22Rv1 (cell line): Measurements from ENCODE around the gene HECW1.

ENCODE experiments used
- H3K27ac ChIP-seq: fragments of 450-650 bp; 2 replicates; pipeline ENCODE4 v1.5.1; 2017
- ZFX ChIP-seq: fragments of 450-650 bp; IDR thresholded peaks from 2 replicates; pipeline ENCODE4 v1.6.1; 2017; ENCODE audit warnings: antibody characterized with exemption, borderline replicate concordance
- TF ChIP-seq, protein P1 (sequence below): fragments of 450-650 bp; IDR thresholded peaks from 2 replicates; pipeline ENCODE4 v1.5.1; 2017; ENCODE audit warnings: mild to moderate bottlenecking

The HECW1 gene

DNA sequence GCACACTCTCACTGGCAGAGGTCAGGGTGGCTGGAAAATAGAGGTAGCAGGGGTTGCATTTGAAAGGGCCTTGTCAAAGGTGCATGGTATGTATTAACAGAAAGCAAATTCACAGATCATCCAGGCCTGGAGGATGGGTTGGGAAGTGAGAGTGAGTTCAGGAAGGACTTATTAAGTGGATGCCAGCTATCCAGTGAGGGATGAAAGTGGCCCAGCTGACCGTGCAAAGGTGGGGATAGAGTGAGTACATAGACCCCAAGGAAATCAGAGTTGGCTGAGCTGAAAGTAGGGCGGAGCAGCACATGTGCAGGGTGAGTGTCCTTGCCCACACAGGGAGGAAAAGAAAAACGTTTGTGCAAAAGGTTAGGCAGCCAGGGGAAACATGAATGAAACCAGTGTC is 58.1 kb downstream of the HECW1 start:
- TF ChIP-seq ZFX = no peak
- TF ChIP-seq, protein P1, sequence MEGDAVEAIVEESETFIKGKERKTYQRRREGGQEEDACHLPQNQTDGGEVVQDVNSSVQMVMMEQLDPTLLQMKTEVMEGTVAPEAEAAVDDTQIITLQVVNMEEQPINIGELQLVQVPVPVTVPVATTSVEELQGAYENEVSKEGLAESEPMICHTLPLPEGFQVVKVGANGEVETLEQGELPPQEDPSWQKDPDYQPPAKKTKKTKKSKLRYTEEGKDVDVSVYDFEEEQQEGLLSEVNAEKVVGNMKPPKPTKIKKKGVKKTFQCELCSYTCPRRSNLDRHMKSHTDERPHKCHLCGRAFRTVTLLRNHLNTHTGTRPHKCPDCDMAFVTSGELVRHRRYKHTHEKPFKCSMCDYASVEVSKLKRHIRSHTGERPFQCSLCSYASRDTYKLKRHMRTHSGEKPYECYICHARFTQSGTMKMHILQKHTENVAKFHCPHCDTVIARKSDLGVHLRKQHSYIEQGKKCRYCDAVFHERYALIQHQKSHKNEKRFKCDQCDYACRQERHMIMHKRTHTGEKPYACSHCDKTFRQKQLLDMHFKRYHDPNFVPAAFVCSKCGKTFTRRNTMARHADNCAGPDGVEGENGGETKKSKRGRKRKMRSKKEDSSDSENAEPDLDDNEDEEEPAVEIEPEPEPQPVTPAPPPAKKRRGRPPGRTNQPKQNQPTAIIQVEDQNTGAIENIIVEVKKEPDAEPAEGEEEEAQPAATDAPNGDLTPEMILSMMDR = no peak

DNA sequence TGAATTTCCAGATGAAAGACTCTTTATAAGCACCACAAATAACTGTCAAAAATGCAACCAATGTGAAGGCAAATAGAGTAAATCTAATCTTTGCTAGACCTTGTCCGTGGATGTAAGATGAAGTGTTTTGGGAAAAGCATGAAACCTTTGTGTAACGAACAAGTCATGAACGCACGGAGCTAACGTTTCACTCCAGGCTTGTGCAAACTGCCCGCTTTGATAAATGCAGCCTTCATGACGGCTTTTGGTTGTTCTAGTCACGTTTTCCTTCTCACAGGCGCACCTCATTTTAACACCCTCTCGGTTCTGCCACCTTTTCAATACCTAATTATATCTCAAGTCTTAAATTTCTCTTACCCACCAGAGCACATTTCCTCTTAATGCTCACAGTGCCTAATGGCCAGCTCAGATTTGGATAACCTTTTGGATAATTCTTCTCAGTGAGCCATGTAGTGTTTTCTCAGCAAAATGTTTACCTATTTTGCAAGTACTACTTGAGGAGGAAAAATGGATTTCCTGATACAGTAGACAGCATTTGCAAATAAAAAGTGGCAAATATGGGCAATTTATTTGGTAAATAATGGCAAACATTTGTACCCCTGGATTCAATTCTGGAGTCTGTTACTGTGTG is 63.2 kb downstream of the HECW1 start:
- no peak overlapping the region for H3K27ac ChIP-seq
- TF ChIP-seq ZFX = no peak
- TF ChIP-seq, protein P1 = no peak

More for the DNA sequence above, 58.1 kb downstream of the HECW1 start:
- no peak overlapping the region for H3K27ac ChIP-seq

DNA sequence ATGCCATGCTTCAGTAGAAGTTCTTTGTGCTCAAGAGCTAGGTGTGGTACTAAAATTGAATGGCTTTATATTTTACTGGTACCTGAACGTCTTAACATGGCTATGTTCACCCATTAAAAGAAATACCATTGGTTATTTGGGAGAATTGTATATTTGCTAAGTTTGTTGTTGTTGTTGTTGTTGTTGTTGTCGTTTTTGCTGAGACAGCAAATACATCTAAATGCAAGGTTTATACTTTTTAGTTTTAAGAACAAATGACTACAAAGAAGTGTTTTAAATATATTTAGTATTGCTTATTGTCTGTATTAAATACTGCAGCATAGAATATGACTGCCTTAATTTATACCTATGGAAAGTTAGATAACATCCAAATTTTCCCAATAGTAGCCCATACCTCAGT is 66.9 kb downstream of the HECW1 start:
- no peak for TF ChIP-seq ZFX
- TF ChIP-seq, protein P1 = no peak
- no peak overlapping the region for H3K27ac ChIP-seq

DNA sequence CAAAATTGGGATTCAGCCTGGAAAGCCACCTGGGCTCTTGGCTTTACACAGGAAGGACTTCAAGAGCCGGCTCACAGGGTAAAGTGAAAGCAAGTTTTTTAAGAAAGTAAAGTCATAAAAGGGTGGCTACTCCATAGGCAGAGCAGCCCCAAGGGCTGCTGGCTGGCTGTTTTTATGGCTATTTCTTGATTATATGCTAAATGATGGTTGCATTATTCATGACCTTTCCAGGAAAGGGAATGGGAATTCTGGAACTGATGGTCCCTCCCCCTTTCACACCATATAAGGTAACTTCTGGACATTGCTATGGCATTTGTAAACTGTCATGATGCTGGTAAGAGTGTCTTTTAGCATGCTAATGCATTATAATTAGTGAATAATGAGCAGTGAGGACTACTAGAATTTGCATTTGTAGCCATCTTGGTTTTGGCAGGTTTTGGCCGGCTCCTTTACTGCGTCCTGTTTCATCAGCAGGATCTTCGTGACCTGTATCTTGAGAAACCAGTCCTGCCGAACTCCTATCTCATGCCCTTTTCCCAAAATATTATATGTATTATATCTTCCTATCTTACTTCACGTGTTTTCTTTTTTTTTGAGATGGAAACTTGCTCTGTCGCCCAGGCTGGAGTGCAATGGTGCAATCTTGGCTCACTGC is 80.5 kb downstream of the HECW1 start:
- no peak overlapping the region for H3K27ac ChIP-seq
- TF ChIP-seq ZFX = no peak
- TF ChIP-seq, protein P1 = no peak

DNA sequence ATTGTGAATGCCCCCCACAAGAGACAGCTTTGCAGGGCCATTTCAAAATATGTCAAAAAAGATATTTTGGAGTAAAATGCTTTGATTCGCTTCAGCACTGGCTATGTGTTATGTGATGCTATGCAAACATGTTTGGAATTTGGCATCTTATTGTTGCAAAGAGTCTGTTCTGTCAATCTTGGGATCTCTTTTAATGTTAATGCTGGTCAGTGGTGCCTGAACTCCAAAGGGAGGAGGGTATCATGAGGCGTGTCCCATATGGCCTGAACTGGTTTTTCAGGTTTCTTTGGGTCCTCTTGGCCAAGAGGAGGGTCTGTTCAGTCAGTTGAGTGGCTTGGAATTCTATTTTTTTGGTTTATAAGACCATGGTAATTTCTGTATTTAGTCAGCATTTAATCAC is 81.4 kb downstream of the HECW1 start:
- no peak overlapping the region for H3K27ac ChIP-seq
- TF ChIP-seq ZFX = no peak
- TF ChIP-seq, protein P1 = no peak

- no peak overlapping the region for H3K27ac ChIP-seq
- no peak for TF ChIP-seq ZFX
- TF ChIP-seq, protein P1 = no peak
Observed at GRCh38 chr7:43195256-43195655, 82.8 kb downstream of the HECW1 start.

- no peak overlapping the region for H3K27ac ChIP-seq
- TF ChIP-seq ZFX = no peak
- TF ChIP-seq, protein P1 = no peak
Observed at GRCh38 chr7:43195768-43196167, 83.3 kb downstream of the HECW1 start.
